Endothelial cell (in vitro differentiated cells): ENCODE data around the gene NRXN2. TPM values are rescaled to one million over a fixed set of nuclear protein-coding genes. Genes with fewer than 3 reads are reported as not detected.

Experiments used
- DNase-seq: peaks from one replicate; pipeline ENCODE4 v3.0.0; 2021; ENCODE audit warnings: low spot score
- H3K27ac Mint-ChIP-seq: one replicate; pipeline ENCODE4 v1.8.0; 2021; ENCODE audit warnings: mixed read lengths, inconsistent platforms; ENCODE audit not compliant: unreplicated experiment
- H3K27me3 Mint-ChIP-seq: one replicate; pipeline ENCODE4 v1.8.0; 2021; ENCODE audit warnings: mild to moderate bottlenecking, moderate library complexity, mixed read lengths, inconsistent platforms; ENCODE audit not compliant: unreplicated experiment
- H3K36me3 Mint-ChIP-seq: one replicate; pipeline ENCODE4 v1.8.0; 2021; ENCODE audit warnings: mild to moderate bottlenecking, low read depth, mixed read lengths, inconsistent platforms; ENCODE audit not compliant: unreplicated experiment
- H3K4me1 Mint-ChIP-seq: one replicate; pipeline ENCODE4 v1.8.0; 2021; ENCODE audit warnings: mild to moderate bottlenecking, mixed read lengths, inconsistent platforms; ENCODE audit not compliant: unreplicated experiment
- H3K4me3 Mint-ChIP-seq: one replicate; pipeline ENCODE4 v1.8.0; 2021; ENCODE audit warnings: mild to moderate bottlenecking, mixed read lengths, inconsistent platforms; ENCODE audit not compliant: unreplicated experiment
- H3K9me3 Mint-ChIP-seq: one replicate; pipeline ENCODE4 v1.8.0; 2021; ENCODE audit warnings: mixed read lengths, inconsistent platforms; ENCODE audit not compliant: unreplicated experiment
- total RNA-seq: library from RNA; stranded (reverse); fragmentation: NEBNext Ultra II Directional; extraction: Animal tissue kit (Norgen Biotek cat#: 25700); gene quantifications from one replicate; pipeline ENCODE4 v1.2.1, GENCODE V29; 2021; ENCODE audit not compliant: unreplicated experiment
- TF ChIP-seq, protein P1 (sequence below): fragments of 200-600 bp; sonication (generic); IDR thresholded peaks from one replicate; pipeline ENCODE4 v1.5.0; 2021; ENCODE audit warnings: antibody characterized with exemption; ENCODE audit not compliant: unreplicated experiment

Gene NRXN2
- total RNA-seq, 1 donor from 2014 or later, result 11.5 TPM

GRCh38 chr11:64602466-64603070 is 120.4 kb downstream of the NRXN2 start:
- H3K9me3 Mint-ChIP-seq, result no peaks in the 10 kb centered on the region
- TF ChIP-seq, protein P1, sequence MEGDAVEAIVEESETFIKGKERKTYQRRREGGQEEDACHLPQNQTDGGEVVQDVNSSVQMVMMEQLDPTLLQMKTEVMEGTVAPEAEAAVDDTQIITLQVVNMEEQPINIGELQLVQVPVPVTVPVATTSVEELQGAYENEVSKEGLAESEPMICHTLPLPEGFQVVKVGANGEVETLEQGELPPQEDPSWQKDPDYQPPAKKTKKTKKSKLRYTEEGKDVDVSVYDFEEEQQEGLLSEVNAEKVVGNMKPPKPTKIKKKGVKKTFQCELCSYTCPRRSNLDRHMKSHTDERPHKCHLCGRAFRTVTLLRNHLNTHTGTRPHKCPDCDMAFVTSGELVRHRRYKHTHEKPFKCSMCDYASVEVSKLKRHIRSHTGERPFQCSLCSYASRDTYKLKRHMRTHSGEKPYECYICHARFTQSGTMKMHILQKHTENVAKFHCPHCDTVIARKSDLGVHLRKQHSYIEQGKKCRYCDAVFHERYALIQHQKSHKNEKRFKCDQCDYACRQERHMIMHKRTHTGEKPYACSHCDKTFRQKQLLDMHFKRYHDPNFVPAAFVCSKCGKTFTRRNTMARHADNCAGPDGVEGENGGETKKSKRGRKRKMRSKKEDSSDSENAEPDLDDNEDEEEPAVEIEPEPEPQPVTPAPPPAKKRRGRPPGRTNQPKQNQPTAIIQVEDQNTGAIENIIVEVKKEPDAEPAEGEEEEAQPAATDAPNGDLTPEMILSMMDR, result no peak
- no peak for DNase-seq
- H3K4me1 Mint-ChIP-seq, result no peaks in the 10 kb centered on the region
- H3K27me3 Mint-ChIP-seq, result no peaks in the 10 kb centered on the region
- no peaks in the 10 kb centered on the region for H3K36me3 Mint-ChIP-seq
- H3K27ac Mint-ChIP-seq, result no peak overlapping the region
- H3K4me3 Mint-ChIP-seq, result peak overlapping the region; percentile 15

DNA sequence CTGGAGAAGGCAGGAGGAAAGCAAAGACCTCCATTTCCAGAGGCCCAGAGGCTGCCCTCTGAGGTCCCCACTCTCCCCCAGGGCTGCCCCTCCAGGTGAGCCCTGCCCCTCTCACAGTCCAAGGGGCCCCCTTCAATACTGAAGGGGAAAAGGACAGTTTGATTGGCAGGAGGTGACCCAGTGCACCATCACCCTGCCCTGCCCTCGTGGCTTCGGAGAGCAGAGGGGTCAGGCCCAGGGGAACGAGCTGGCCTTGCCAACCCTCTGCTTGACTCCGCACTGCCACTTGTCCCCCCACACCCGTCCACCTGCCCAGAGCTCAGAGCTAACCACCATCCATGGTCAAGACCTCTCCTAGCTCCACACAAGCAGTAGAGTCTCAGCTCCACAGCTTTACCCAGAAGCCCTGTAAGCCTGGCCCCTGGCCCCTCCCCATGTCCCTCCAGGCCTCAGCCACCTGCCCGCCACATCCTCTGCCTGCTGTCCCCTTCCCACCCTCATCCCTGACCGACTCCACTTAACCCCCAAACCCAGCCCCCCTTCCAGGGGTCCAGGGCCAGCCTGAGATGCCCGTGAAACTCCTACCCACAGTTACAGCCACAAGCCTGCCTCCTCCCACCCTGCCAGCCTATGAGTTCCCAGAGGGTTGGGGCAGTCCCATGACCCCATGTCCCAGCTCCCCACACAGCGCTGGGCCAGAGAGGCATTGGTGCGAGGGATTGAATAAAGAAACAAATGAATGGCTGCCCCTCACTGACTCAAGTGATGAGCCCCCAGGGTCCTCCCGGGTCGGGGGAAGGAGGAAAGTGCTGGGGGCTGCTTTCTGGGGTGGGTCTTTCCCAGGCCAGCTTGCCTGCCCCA is 121.2 kb downstream of the NRXN2 start:
- TF ChIP-seq, protein P1, result no peak
- Mint-ChIP-seq H3K27me3 (peaks cover 4% of the 10 kb centered on the region), H3K9me3 (no peaks in the 10 kb centered on the region), H3K4me3 (no peak overlapping the region), H3K36me3 (peaks cover 5% of the 10 kb centered on the region), H3K4me1 (no peaks in the 10 kb centered on the region), H3K27ac (no peak overlapping the region)
- DNase-seq, result no peak

DNA sequence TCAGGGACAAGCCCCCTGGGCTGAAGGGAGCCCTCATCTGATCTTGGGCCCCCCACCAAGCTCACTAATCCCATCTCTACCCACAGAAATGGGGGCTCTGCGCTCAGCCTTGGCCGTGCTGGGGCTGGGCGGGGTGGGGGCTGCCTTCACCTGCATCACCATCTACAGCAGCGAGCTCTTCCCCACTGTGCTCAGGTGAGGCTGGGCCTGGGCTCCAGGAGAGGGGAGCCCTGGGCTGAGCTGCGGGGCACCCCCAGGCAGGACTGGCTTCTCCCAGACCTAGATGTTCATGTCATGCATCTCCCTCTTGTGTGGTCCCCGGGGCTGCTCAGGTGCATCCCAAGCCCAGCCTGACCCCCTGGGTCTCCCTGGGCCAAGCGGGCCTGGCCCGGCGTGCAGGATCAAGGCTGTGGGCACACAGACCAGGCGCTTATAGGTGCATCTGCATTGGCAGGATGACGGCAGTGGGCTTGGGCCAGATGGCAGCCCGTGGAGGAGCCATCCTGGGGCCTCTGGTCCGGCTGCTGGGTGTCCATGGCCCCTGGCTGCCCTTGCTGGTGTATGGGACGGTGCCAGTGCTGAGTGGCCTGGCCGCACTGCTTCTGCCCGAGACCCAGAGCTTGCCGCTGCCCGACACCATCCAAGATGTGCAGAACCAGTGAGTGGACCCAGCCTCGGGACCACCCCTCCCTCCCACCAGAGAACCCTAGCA is 122.6 kb downstream of the NRXN2 start:
- Mint-ChIP-seq H3K36me3 (peaks cover 5% of the 10 kb centered on the region), H3K4me3 (no peak overlapping the region)

DNA sequence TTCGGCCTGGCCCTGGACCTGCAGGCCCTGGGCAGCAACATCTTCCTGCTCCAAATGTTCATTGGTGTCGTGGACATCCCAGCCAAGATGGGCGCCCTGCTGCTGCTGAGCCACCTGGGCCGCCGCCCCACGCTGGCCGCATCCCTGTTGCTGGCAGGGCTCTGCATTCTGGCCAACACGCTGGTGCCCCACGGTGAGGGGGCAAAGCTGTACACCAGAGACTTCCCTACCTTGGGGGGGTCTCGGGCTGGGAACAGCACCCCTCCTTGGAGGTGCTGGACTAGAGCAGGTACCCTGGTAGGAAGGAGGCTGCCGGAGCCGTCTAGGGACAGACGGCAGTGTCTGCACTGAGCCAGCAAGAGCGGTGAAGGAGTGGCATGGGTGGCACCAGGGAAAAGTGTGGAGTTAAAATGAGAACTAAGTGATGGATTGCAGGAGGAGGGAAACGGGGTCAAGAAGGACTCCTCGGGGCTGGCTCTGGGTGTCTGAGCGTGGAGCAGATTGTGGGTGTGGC is 123.2 kb downstream of the NRXN2 start:
- H3K4me3 Mint-ChIP-seq, result no peak overlapping the region
- H3K36me3 Mint-ChIP-seq, result peaks cover 5% of the 10 kb centered on the region
- TF ChIP-seq, protein P1, result no peak
- H3K27ac Mint-ChIP-seq, result peak overlapping the region; percentile 43
- no peaks in the 10 kb centered on the region for H3K4me1 Mint-ChIP-seq
- no peaks in the 10 kb centered on the region for H3K9me3 Mint-ChIP-seq
- peaks cover 4% of the 10 kb centered on the region for H3K27me3 Mint-ChIP-seq
- no peak for DNase-seq

More for the DNA sequence above, 122.6 kb downstream of the NRXN2 start:
- no peak for DNase-seq
- Mint-ChIP-seq H3K9me3 (no peaks in the 10 kb centered on the region), H3K27me3 (peaks cover 4% of the 10 kb centered on the region), H3K27ac (no peak overlapping the region), H3K4me1 (no peaks in the 10 kb centered on the region)
- TF ChIP-seq, protein P1, result no peak
